ENCODE results near the gene STKLD1.
"Not testable (repeated sequence)": the region's sequence is repeated elsewhere in the genome, so short reads cannot be mapped to it uniquely, and the experiment has no call there.

STKLD1 gene

DNA sequence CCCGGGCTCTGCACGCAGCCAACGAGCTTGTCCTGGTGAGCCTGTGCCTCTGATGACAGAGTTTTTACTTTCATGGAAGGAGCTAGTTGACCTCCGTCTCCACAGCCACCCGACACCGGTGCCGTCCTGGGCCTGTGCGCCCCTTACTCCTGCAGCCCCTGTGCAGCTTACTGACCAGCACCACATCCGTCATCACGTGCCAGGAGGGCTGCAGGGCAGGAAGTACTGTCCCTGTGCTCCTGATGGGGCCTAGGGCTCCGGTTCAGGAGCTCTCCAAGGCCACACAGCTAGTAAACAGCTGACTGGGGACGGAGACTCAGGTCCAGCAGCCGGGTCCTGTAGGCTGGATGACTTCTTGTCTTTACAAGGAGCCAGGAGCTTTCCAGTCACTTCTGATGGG, 10.2 kb downstream of the STKLD1 start:
- no peaks in the 10 kb centered on the region for H3K9me3 ChIP-seq (ENCODE audit: low read length)
- H3K4me1 ChIP-seq (ENCODE audit: insufficient read depth, low read length), result no peaks in the 10 kb centered on the region
- H3K27me3 ChIP-seq (ENCODE audit: insufficient read depth, low read length), result no peaks in the 10 kb centered on the region
- H3K4me3 ChIP-seq (ENCODE audit: low read length), result no peak overlapping the region
- no peak overlapping the region for H2AFZ ChIP-seq (ENCODE audit: low read depth, low read length)
- H3K36me3 ChIP-seq (ENCODE audit: insufficient read depth, low read length), result no peaks in the 10 kb centered on the region

DNA sequence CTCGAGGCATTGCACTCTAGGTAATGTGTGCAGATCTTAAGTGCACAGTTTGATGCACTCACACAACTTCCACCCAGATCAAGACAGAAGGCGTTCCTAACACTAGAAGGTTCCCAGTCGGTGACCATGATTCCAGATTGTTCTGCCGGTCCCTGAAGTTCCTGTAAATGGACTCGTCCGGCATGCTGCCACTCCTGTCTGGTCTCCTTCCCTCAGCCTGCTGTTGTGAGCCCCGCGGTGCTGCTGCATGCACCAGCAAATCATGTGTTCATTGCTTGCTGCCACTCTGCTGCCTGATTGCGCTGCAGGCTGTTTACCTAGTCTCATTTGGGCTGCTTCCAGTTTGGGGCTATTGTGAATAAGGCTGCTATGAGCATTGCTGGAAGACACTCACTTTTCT, 11.5 kb downstream of the STKLD1 start:
- no peaks in the 10 kb centered on the region for H3K4me1 ChIP-seq (ENCODE audit: insufficient read depth, low read length)
- H2AFZ ChIP-seq (ENCODE audit: low read depth, low read length), result no peak overlapping the region
- H3K27me3 ChIP-seq (ENCODE audit: insufficient read depth, low read length), result no peaks in the 10 kb centered on the region
- no peaks in the 10 kb centered on the region for H3K9me3 ChIP-seq (ENCODE audit: low read length)
- H3K36me3 ChIP-seq (ENCODE audit: insufficient read depth, low read length), result no peaks in the 10 kb centered on the region
- no peak overlapping the region for H3K4me3 ChIP-seq (ENCODE audit: low read length)

DNA sequence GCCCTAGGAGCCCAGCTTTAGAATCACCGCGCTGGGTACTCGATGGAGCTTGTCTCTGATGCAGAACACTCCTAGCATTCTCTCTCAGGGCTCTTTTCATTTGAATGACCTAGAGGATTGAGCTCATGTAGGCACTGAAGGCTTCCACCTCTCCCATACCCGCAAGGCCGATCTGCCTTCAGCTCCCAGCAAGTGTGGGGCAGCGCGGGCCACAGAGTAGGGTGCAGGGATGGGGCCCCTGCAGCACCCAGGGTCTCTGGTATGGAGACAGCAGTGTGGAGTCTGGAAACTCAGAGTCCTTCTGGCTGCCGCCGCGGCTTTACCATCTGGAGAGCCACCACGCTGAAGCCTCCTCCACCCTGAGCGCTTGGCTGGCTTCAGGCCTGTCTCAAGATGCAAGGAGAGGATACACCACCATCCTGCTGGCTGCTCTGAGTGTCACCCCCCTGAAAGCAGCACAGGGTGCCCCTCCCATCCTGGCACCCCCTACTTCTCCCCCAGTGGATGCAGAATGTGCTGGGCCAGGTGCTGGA, 12.9 kb downstream of the STKLD1 start:
- no peak overlapping the region for H3K4me3 ChIP-seq (ENCODE audit: low read length)
- no peak overlapping the region for H2AFZ ChIP-seq (ENCODE audit: low read depth, low read length)
- H3K9me3 ChIP-seq (ENCODE audit: low read length), result no peaks in the 10 kb centered on the region
- no peaks in the 10 kb centered on the region for H3K27me3 ChIP-seq (ENCODE audit: insufficient read depth, low read length)
- H3K36me3 ChIP-seq (ENCODE audit: insufficient read depth, low read length), result no peaks in the 10 kb centered on the region
- no peaks in the 10 kb centered on the region for H3K4me1 ChIP-seq (ENCODE audit: insufficient read depth, low read length)

DNA sequence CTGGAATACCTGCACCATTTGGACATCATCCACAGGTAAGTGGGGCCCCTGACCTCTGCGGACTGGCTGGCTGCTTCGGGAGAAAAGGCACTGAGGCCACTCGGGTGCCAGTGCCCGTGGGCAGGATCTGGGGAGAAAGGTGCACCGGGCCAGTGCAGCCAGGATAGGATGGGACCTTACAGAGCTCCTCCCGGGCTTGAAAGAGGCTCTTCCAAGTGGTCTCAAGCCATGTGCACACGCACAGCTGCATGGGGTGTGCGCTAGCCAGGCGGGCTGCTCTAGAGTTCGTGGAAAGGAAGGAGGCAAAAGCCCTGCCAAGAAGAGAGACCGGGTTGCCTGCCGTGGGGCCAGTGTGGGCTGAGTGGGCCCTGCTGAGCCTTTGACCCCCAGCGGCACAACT, 13.4 kb downstream of the STKLD1 start:
- Histone ChIP-seq H3K36me3 (ENCODE audit: insufficient read depth, low read length) (no peaks in the 10 kb centered on the region), H3K27me3 (ENCODE audit: insufficient read depth, low read length) (no peaks in the 10 kb centered on the region), H2AFZ (ENCODE audit: low read depth, low read length) (no peak overlapping the region), H3K4me1 (ENCODE audit: insufficient read depth, low read length) (no peaks in the 10 kb centered on the region), H3K4me3 (ENCODE audit: low read length) (no peak overlapping the region), H3K9me3 (ENCODE audit: low read length) (no peaks in the 10 kb centered on the region)

DNA sequence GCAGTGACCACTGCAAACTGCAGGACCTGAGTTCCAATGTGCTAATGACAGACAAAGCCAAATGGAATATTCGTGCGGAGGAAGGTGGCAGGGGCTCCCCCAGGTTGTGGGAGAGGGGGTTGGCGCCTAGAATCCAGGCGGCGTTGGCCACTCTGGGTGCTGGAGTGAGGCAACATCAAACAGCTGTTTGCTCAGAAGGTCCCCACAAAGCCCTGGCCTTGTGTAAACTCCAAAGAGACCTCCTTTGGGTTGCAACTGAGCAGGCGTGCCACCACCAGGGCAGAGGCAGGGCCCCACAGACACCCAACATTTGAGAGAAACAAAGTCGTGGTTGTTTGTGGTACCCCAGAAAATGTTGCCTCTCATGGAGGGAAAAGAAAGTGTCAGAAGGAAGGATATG, 14.5 kb downstream of the STKLD1 start:
- H3K27me3 ChIP-seq (ENCODE audit: insufficient read depth, low read length), result no peaks in the 10 kb centered on the region
- H3K36me3 ChIP-seq (ENCODE audit: insufficient read depth, low read length), result no peaks in the 10 kb centered on the region
- H3K4me3 ChIP-seq (ENCODE audit: low read length), result no peak overlapping the region
- no peaks in the 10 kb centered on the region for H3K4me1 ChIP-seq (ENCODE audit: insufficient read depth, low read length)
- H2AFZ ChIP-seq (ENCODE audit: low read depth, low read length), result no peak overlapping the region
- no peaks in the 10 kb centered on the region for H3K9me3 ChIP-seq (ENCODE audit: low read length)

DNA sequence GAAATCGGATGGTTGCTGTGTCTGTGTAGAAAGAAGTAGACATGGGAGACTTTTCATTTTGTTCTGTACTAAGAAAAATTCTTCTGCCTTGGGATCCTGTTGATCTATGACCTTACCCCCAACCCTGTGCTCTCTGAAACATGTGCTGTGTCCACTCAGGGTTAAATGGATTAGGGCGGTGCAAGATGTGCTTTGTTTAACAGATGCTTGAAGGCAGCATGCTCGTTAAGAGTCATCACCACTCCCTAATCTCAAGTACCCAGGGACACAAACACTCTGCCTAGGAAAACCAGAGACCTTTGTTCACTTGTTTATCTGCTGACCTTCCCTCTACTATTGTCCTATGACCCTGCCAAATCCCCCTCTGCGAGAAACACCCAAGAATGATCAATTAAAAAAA, 15.3 kb downstream of the STKLD1 start:
- not testable (repeated sequence) for H3K27me3 ChIP-seq (ENCODE audit: insufficient read depth, low read length); H3K4me1 ChIP-seq (ENCODE audit: insufficient read depth, low read length); H3K4me3 ChIP-seq (ENCODE audit: low read length); H2AFZ ChIP-seq (ENCODE audit: low read depth, low read length); H3K9me3 ChIP-seq (ENCODE audit: low read length); H3K36me3 ChIP-seq (ENCODE audit: insufficient read depth, low read length)

DNA sequence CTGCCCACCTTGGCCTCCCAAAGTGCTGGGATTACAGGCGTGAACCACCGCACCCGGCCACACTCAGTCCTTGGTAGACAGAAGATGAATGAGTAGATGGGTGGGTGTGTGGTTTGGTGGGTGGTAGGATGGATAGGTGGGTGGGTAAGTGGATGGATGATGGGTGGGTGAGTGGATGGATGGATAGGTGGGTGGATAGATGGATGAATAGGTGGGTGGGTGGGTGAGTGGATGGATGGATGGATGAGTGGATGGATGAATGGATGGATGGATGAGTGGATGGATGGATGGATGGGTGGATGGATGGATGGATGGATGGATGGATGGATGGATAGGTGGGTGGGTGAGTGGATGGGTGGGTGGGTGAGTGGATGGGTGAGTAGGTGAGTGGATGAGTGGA, 16.1 kb downstream of the STKLD1 start:
- H3K9me3 ChIP-seq (ENCODE audit: low read length); H3K27me3 ChIP-seq (ENCODE audit: insufficient read depth, low read length); H2AFZ ChIP-seq (ENCODE audit: low read depth, low read length); H3K36me3 ChIP-seq (ENCODE audit: insufficient read depth, low read length); H3K4me1 ChIP-seq (ENCODE audit: insufficient read depth, low read length); H3K4me3 ChIP-seq (ENCODE audit: low read length): not testable (repeated sequence)

DNA sequence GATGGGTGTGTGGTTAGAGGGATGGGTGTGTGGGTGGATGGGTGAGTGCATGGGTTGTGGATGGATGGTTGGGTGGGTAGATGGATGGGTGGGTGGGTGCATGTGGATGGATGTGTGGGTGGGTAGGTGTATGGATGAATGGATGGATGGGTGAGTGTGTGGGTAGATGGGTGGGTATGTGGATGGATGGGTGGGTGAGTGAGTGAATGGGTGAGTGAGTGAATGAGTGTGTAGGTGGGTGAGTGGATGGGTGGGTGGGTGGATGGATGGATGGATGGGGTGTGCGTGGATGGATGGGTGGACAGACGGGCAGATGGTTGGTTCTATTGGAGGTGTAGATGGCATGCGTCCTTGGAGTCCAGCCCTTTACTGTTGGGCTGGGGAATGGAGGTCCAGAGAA, 17.2 kb downstream of the STKLD1 start:
- Histone ChIP-seq H3K9me3 (ENCODE audit: low read length) (no peaks in the 10 kb centered on the region), H3K27me3 (ENCODE audit: insufficient read depth, low read length) (no peaks in the 10 kb centered on the region), H3K4me3 (ENCODE audit: low read length) (no peak overlapping the region), H2AFZ (ENCODE audit: low read depth, low read length) (no peak overlapping the region), H3K4me1 (ENCODE audit: insufficient read depth, low read length) (no peaks in the 10 kb centered on the region), H3K36me3 (ENCODE audit: insufficient read depth, low read length) (no peaks in the 10 kb centered on the region)

DNA sequence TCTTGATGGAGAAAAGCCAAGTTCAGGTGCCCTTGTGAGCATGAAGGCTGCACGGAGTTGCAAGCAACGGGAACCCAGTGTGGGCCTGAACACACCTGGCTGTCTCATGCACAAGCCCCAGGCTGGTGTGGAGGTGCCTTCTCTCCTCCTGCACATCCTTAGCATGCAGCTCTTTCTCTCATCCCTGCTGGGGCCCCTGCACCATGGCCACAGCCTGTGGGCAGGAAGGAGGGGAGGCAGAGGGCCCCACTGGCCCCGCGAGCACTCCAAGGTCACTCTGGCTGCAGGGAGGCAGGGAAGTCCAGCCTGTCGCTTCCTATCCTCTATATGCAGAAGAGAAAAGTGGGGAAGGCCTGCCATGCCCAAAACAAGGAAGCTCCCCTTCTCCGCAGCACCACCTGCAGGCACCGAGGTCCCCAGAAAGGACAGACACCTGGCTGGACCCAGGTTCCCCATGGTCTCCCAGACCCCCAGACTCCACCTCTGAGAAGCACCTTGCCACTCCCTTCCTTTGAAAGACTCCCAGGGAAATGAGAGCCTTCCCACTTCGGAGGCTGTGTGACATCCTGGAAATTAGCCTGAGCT, 18.6 kb downstream of the STKLD1 start:
- no peaks in the 10 kb centered on the region for H3K4me1 ChIP-seq (ENCODE audit: insufficient read depth, low read length)
- H3K9me3 ChIP-seq (ENCODE audit: low read length), result no peaks in the 10 kb centered on the region
- no peak overlapping the region for H2AFZ ChIP-seq (ENCODE audit: low read depth, low read length)
- H3K36me3 ChIP-seq (ENCODE audit: insufficient read depth, low read length), result no peaks in the 10 kb centered on the region
- H3K4me3 ChIP-seq (ENCODE audit: low read length), result no peak overlapping the region
- no peaks in the 10 kb centered on the region for H3K27me3 ChIP-seq (ENCODE audit: insufficient read depth, low read length)

DNA sequence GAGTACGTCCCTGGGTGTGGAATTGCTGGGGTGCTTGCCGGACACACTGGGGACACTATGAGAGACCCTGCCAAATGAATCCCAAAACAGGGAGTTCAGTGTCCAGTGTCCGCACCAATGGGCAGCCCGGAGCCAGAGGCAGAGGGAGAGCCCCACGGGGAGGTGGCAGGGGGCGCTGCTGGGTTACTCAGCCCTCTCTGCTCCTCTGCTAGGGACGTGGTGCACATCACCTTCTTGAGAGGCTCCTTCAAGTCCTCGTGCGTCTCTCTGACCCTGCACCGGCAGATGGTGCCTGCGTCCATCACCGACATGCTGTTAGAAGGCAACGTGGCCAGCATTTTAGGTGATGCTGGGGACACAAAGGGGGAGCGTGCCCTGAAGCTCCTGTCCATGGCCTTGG, 20.8 kb downstream of the STKLD1 start:
- no peak overlapping the region for H2AFZ ChIP-seq (ENCODE audit: low read depth, low read length)
- no peaks in the 10 kb centered on the region for H3K27me3 ChIP-seq (ENCODE audit: insufficient read depth, low read length)
- no peaks in the 10 kb centered on the region for H3K9me3 ChIP-seq (ENCODE audit: low read length)
- no peaks in the 10 kb centered on the region for H3K4me1 ChIP-seq (ENCODE audit: insufficient read depth, low read length)
- H3K36me3 ChIP-seq (ENCODE audit: insufficient read depth, low read length), result peaks cover 3% of the 10 kb centered on the region
- no peak overlapping the region for H3K4me3 ChIP-seq (ENCODE audit: low read length)

DNA sequence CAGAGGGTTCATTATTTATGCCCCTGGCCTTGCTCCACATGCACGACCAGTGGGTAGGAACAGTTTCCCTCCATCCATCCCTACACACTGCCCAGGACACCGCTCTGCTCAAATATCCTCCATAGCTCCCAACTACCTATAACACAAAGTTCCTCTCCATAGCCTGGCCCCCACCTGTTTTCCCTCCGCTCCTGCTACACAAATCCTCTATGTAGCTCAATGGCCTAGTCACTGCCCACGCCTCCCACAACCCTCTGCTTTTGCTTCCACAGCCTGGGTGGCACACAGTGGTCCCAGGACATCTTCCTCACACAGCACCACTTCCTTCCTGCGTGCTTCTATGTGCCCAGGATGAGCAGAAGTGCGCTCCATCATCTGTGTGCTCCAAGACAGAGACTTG, 21.2 kb downstream of the STKLD1 start:
- no peaks in the 10 kb centered on the region for H3K4me1 ChIP-seq (ENCODE audit: insufficient read depth, low read length)
- peaks cover 6% of the 10 kb centered on the region for H3K36me3 ChIP-seq (ENCODE audit: insufficient read depth, low read length)

DNA sequence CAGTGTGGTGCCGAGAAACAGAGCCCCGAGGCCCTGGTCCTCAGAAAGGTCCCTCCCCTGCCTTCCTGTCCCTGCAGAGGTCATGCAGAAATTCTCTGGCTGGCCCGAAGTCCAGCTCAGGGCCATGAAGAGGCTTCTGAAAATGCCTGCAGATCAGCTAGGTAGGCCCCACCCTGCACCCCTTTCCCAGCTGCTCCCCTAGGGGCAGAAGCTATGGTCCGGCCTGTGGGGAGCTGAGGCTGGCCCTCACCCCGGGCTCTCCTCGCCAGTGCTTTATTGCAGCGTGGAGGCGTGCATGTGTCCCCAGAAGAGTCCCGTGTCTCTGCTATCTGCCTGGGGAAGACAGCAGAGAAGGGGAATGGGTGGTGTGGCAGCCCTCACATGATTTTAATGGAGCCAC, 21.7 kb downstream of the STKLD1 start:
- Histone ChIP-seq H3K4me1 (ENCODE audit: insufficient read depth, low read length) (no peaks in the 10 kb centered on the region), H3K27me3 (ENCODE audit: insufficient read depth, low read length) (no peaks in the 10 kb centered on the region), H3K9me3 (ENCODE audit: low read length) (no peaks in the 10 kb centered on the region), H2AFZ (ENCODE audit: low read depth, low read length) (no peak overlapping the region), H3K36me3 (ENCODE audit: insufficient read depth, low read length) (peaks cover 6% of the 10 kb centered on the region), H3K4me3 (ENCODE audit: low read length) (no peak overlapping the region)

More for the DNA sequence above, 21.2 kb downstream of the STKLD1 start:
- Histone ChIP-seq H3K27me3 (ENCODE audit: insufficient read depth, low read length) (no peaks in the 10 kb centered on the region), H2AFZ (ENCODE audit: low read depth, low read length) (no peak overlapping the region), H3K9me3 (ENCODE audit: low read length) (no peaks in the 10 kb centered on the region), H3K4me3 (ENCODE audit: low read length) (no peak overlapping the region)

DNA sequence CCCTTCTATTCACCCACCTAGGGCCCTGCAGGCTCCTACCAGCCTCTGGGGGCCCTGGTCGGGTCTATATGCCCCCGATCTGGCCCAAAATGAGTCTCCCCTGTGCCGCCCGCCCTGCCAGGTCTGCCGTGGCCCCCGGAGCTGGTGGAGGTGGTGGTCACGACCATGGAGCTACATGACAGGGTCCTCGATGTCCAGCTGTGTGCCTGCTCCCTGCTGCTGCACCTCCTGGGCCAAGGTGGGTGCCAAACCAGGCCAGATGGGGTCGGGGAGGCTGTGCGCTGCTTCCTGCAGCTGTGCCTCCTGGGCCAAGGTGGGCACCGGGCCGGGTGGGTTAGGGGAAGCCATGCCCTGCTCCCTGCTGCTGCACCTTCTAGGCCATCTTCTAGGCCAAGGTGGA, 24.1 kb downstream of the STKLD1 start:
- Histone ChIP-seq H3K27me3 (ENCODE audit: insufficient read depth, low read length) (no peaks in the 10 kb centered on the region), H3K4me3 (ENCODE audit: low read length) (no peak overlapping the region), H3K9me3 (ENCODE audit: low read length) (no peaks in the 10 kb centered on the region)

DNA sequence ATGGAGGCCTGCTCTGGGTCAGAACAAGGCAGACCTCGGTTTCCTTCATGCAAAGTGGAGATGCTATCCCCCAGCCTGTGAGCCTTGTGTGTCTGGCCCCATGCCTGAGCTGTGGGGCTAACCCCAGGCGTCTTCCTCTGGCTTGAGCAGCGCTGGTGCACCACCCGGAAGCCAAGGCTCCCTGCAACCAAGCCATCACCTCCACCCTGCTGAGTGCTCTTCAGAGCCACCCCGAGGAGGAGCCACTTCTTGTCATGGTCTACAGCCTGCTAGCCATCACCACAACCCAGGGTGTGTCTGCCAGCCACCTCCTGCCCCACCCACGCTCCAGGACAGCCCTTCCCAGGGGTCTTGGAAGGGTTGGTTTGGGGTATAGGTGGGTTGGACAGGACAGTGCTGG, 25.4 kb downstream of the STKLD1 start:
- no peak overlapping the region for H2AFZ ChIP-seq (ENCODE audit: low read depth, low read length)
- H3K4me1 ChIP-seq (ENCODE audit: insufficient read depth, low read length), result no peaks in the 10 kb centered on the region
- no peak overlapping the region for H3K4me3 ChIP-seq (ENCODE audit: low read length)
- H3K27me3 ChIP-seq (ENCODE audit: insufficient read depth, low read length), result no peaks in the 10 kb centered on the region
- no peaks in the 10 kb centered on the region for H3K9me3 ChIP-seq (ENCODE audit: low read length)
- H3K36me3 ChIP-seq (ENCODE audit: insufficient read depth, low read length), result peaks cover 24% of the 10 kb centered on the region

More for the DNA sequence above, 24.1 kb downstream of the STKLD1 start:
- H2AFZ ChIP-seq (ENCODE audit: low read depth, low read length), result no peak overlapping the region
- H3K4me1 ChIP-seq (ENCODE audit: insufficient read depth, low read length), result no peaks in the 10 kb centered on the region
- peaks cover 12% of the 10 kb centered on the region for H3K36me3 ChIP-seq (ENCODE audit: insufficient read depth, low read length)

Data from neuron (in vitro differentiated cells).